Upper lobe of left lung (tissue), 4 donors: ENCODE measurements around the gene PTX3.

Experiments
- CTCF ChIP-seq, 6 experiments: fragments of 450-650 bp in 4 of 6; fragments of 200-600 bp in 2 of 6; sonication (generic) in 2 of 6; IDR thresholded peaks; one replicate each; pipeline ENCODE4 v1.5.1; 2016 to 2019; ENCODE audit warnings: antibody characterized with exemption in 6 of 6
- EP300 ChIP-seq, 4 donors: sonication (generic); formaldehyde crosslinking; IDR thresholded peaks; one replicate each; pipeline ENCODE4 v1.5.1; 2017; ENCODE audit warnings: antibody characterized with exemption in 4 of 4, control low read depth in 2 of 4
- POLR2A ChIP-seq, 4 donors: fragments of 450-650 bp; IDR thresholded peaks; one replicate each; pipeline ENCODE4 v1.5.1; 2016 to 2017; ENCODE audit warnings: antibody characterized with exemption in 4 of 4, mild to moderate bottlenecking in 2 of 4
- POLR2AphosphoS5 ChIP-seq, 2 donors: sonication (generic); formaldehyde crosslinking; IDR thresholded peaks; one replicate each; pipeline ENCODE4 v1.5.1; 2017; ENCODE audit warnings: antibody characterized with exemption in 2 of 2

DNA sequence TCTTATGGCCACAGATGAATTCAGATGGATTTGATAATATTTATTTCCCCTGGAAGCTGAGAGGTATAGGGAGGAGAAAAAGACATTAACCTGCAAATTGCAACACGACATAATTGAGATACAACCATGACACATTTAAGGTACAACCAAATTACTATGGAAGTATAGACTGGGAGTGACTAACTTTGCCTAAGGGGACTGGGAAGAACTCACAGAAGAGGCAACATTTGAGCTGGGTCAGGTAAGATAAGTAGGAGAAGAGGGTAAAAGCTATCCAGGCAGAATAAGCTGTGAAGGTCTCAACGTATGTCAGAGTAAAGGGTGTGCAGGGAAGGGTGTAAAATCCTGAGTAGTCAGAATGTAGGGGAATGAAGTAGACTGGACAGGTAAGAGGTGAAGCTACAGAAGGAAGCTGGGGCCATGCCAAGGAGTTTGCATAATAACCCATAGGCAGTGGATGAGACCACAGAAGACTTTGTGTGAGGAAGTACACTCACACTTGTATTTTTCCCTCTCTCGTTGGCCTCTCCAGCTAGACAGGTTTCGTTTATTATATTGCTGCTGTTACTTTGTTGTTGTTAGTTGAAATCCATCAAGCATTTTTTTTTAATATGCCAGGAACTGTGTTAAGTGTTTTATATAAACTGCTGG lies 28.0 kb upstream of the PTX3 start:
- TF ChIP-seq EP300 (IDR thresholded peaks at IDR 0.05) (no peak), CTCF (IDR thresholded peaks at IDR 0.05) (no peak), POLR2A (IDR thresholded peaks at IDR 0.05) (no peak), POLR2AphosphoS5 (IDR thresholded peaks at IDR 0.05) (no peak)
